Measurements from ENCODE around the gene RIOX2.

RIOX2 gene

DNA sequence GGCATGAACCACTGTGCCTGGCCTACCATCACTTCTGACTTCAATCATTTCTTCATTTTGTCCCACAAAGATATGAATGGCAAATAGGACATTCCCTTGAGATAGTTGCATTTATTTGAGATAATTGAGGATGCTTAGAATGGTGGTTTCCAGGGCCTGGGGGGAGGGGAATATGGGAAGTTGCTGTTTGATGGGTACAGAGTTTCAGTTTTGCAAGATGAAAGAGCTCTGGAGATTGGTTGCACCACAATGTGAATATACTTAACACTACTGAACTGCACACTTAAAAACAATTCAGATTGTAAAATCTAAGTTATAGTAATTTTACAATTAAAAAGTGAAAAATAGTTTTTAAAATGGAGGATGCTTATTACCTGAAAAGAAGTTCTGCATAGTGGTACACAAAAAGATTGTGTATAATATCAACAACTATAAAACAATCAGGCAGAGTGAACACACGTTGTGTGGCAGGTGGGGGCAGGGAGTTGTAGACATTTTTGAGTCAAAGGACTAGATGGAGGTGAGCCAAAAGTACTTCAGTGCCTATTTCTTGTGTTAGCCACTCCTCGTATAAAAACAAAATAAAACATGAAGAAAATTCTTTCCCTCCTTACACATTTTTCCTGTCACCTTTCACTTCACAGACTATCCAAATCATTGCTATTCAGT lies 18.5 kb upstream of the RIOX2 start:
- DNase-seq (ENCODE audit: low read depth in 2 of 2), result no peak

GRCh38 chr3:97988784-97989568 lies 16.7 kb upstream of the RIOX2 start:
- DNase-seq (ENCODE audit: low read depth in 2 of 2), result no peak

DNA sequence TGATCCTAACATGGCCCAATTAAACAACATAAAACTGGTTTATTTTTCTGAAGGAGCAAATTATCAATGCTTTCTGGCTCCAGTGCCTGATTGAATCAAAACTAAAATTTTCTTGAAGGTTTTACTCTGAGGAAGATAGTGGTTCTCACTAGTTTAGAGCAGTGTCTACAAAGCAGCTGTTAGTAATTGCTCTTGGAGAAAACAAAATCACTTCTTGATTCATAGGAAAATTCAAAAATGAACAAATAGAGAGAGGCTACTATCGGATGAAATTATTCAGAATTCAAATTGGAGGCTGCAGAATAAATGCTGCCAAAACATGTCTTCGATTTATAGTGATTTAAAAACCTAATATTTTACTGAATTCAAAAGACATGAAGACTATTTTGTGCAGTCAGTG lies 15.1 kb upstream of the RIOX2 start:
- DNase-seq (ENCODE audit: low read depth in 2 of 2), result no peak

GRCh38 chr3:97983933-97984491 lies 11.8 kb upstream of the RIOX2 start:
- DNase-seq (ENCODE audit: low read depth in 2 of 2), result no peak

DNA sequence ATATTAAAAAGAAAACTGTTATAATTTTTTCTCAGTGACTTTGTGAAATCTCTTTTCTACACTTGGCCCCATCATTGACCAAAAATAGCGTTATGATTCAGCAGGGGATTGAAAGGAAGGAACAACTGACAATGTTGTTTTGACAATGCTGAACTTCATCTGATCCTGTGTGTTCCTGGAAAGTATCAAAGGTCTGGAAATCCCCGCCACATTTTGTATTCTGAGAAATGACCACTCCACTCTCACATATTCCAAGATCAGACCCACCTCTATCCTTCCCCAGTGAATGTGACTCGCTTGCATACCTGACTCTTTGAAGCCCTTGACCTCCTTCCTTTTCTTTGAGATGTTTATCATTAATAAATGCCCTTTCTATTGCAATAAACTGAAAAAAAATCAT lies 9.7 kb upstream of the RIOX2 start:
- DNase-seq (ENCODE audit: low read depth in 2 of 2), result no peak

GRCh38 chr3:97979610-97980009 lies 7.4 kb upstream of the RIOX2 start:
- no peak for DNase-seq (ENCODE audit: low read depth in 2 of 2)

GRCh38 chr3:97975466-97975865 lies 3.2 kb upstream of the RIOX2 start:
- no peak for DNase-seq (ENCODE audit: low read depth in 2 of 2)

- no peak for DNase-seq (ENCODE audit: low read depth in 2 of 2)
Measured at GRCh38 chr3:97974996-97975395, 2.8 kb upstream of the RIOX2 start.

DNA sequence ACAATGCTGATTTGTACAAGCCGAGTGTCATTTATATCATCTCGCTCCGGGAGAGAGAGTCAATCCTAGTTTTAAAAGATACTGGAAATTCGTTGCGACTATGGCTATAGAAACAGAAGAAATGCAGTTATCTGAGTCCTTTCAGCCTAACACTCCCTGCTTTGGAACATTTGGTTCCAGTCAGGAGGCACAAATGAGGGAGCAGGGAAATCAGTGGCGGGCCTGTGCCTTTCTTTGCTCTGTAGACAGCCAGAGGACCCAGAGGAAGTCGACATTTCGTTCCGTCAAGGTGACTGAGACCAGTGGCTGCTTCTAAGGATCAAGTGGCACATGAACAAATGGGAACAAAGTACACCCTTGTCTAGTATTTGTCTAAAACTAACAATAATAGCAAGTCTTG lies 745 bp upstream of the RIOX2 start:
- DNase-seq (ENCODE audit: low read depth in 2 of 2), result no peak

GRCh38 chr3:97970956-97971620 lies 1.1 kb downstream of the RIOX2 start:
- no peak for DNase-seq (ENCODE audit: low read depth in 2 of 2)

DNA sequence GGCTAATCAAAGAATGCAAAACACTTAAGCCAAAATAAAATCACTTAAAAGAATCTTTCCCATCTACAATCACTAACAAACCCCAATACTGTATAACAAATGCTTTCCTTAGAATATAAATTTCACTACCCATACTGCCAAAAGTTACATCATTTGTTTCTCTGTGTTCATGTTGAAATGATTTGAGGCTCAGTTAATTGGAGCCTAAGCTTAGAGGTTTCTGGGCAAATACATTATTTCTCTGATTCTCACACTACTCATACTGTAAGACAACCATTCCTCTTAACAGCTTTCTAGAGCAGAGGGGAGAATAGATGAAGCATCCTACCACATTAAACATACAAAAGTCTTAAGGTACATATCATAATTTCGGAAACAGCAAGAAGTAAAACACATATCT lies 2.1 kb downstream of the RIOX2 start:
- DNase-seq (ENCODE audit: low read depth in 2 of 2), result no peak

GRCh38 chr3:97969541-97969940 lies 2.7 kb downstream of the RIOX2 start:
- no peak for DNase-seq (ENCODE audit: low read depth in 2 of 2)

GRCh38 chr3:97968376-97968775 lies 3.9 kb downstream of the RIOX2 start:
- DNase-seq (ENCODE audit: low read depth in 2 of 2), result no peak

DNA sequence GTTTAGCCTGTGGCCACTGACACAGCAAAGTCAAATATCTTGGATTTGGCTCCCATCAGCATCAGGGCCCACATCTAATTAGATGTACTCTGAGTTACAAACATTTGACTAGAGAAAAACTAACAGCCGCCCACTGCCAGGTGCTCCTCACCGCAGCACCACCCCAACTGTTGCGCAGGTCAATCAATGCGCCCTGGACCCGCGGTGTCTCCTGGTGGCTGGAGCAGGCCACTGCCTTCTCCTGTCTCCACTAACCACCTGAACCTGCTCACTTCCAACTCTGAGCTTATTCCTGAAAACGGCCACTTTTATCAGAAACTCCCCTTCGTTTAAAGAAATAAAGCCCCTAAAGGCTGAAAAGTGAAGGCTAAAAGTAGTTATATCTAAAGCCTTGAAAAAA lies 4.3 kb downstream of the RIOX2 start:
- no peak for DNase-seq (ENCODE audit: low read depth in 2 of 2)

DNA sequence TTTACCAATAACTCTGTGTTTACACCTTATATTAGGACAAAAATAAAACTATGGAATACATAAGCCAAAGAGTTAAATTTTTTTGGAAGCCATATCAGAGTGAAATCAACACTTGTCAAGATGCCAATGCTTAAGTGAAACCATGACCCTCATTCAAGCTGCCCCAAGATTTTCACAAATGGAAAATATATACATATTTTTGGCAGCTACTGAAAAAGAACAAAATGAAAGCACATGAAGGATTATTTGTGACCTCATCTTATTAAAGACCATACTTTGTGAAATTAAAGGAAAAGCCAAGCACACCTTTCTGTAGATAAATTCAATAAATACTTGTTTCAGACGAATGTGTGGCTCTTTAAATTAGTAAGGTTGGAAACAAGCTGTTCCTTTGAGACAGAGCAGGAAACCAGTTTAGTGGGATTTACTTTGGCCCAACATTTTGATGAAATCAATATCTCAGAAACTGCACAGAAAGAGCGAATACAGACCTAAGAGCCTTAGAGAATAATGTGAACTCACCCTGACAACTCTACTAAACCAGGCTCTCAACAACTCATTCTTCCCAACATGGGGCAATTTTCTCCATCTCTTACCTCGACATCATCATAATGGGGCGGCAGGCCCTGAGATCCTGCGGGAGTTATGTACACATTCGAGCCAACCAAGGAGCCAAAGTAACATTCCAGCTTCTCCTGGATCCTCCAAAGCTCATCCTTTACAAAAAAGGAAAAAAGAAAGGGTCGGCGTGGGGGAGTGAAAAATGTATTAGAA lies 11.1 kb downstream of the RIOX2 start:
- no peak for DNase-seq (ENCODE audit: low read depth in 2 of 2)

- DNase-seq (ENCODE audit: low read depth in 2 of 2), result no peak
Measured at GRCh38 chr3:97960551-97960950, 11.7 kb downstream of the RIOX2 start.

- DNase-seq (ENCODE audit: low read depth in 2 of 2), result no peak
Measured at GRCh38 chr3:97959872-97960271, 12.4 kb downstream of the RIOX2 start.

DNA sequence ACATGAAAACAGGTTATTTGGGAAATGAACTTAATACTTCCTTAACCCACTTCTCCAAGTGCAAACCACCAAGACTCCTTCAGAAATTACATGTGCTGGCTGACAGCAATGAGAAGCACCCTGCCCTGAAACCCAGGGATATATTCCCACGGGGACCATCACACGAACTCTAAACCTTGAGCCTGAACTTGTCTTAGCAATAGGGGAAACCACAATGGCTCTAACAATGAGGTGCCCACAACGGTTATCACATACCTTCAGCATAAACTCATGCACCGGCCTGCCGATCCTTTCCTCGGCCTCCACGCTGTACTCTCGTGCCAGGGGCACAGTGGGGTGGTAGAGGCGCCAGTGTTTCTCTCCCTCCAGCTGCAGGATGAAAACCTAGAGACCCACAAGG lies 13.4 kb downstream of the RIOX2 start:
- DNase-seq (ENCODE audit: low read depth in 2 of 2), result no peak

- no peak for DNase-seq (ENCODE audit: low read depth in 2 of 2)
Measured at GRCh38 chr3:97958396-97958795, 13.8 kb downstream of the RIOX2 start.

GRCh38 chr3:97957617-97958311 lies 14.5 kb downstream of the RIOX2 start:
- no peak for DNase-seq (ENCODE audit: low read depth in 2 of 2)

DNA sequence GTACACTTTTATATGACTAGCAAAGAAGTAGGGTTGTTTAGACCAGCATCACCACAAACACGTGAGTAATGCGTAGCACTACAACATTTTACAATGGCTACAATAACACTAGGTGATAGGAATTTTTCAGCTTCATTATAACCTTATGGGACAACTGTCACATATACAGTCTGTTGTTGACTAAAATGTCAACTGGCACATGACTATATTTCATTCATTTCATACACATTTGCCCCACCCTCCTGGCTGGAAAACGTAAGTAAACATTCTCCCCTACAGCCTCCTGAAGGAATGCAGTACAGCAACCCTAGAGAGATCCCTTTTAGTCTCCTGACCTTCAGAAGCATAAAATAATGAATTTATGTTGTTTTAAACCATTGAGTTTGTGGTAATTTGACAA lies 16.2 kb downstream of the RIOX2 start:
- no peak for DNase-seq (ENCODE audit: low read depth in 2 of 2)

Data from activated CD4-positive, alpha-beta T cell treated with anti-CD3 and anti-CD28 coated beads for 24 hours (primary cell).